Measurements from ENCODE around the gene PROK2.

The PROK2 gene

GRCh38 chr3:71784914-71785531 lies at the start of gene PROK2:
Gene PROK2 (minus strand): TSS chr3:71785148. CDS start chr3:71785052, 96 bp downstream.
- DNase-seq (ENCODE audit: low read depth in 2 of 2), result peak; percentile 20 to 38

GRCh38 chr3:71831599-71831998 lies 46.7 kb upstream of the PROK2 start:
- DNase-seq (ENCODE audit: low read depth in 2 of 2), result no peak

- DNase-seq (ENCODE audit: low read depth in 2 of 2), result no peak
Measured at GRCh38 chr3:71825551-71826283, 40.8 kb upstream of the PROK2 start.

- DNase-seq (ENCODE audit: low read depth in 2 of 2), result no peak
Measured at GRCh38 chr3:71821116-71821515, 36.2 kb upstream of the PROK2 start.

GRCh38 chr3:71817262-71817661 lies 32.3 kb upstream of the PROK2 start:
- no peak for DNase-seq (ENCODE audit: low read depth in 2 of 2)

GRCh38 chr3:71816767-71817156 lies 31.8 kb upstream of the PROK2 start:
- no peak for DNase-seq (ENCODE audit: low read depth in 2 of 2)

- DNase-seq (ENCODE audit: low read depth in 2 of 2), result no peak
Measured at GRCh38 chr3:71815340-71816067, 30.6 kb upstream of the PROK2 start.

GRCh38 chr3:71813704-71814103 lies 28.8 kb upstream of the PROK2 start:
- DNase-seq (ENCODE audit: low read depth in 2 of 2), result no peak

- DNase-seq (ENCODE audit: low read depth in 2 of 2), result no peak
Measured at GRCh38 chr3:71813073-71813472, 28.1 kb upstream of the PROK2 start.

- DNase-seq (ENCODE audit: low read depth in 2 of 2), result no peak
Measured at GRCh38 chr3:71810056-71810455, 25.1 kb upstream of the PROK2 start.

GRCh38 chr3:71809321-71810026 lies 24.5 kb upstream of the PROK2 start:
- no peak for DNase-seq (ENCODE audit: low read depth in 2 of 2)

- DNase-seq (ENCODE audit: low read depth in 2 of 2), result no peak
Measured at GRCh38 chr3:71806736-71807135, 21.8 kb upstream of the PROK2 start.

GRCh38 chr3:71805691-71806090 lies 20.7 kb upstream of the PROK2 start:
- DNase-seq (ENCODE audit: low read depth in 2 of 2), result no peak

GRCh38 chr3:71805199-71805598 lies 20.3 kb upstream of the PROK2 start:
- DNase-seq (ENCODE audit: low read depth in 2 of 2), result no peak

GRCh38 chr3:71803248-71803647 lies 18.3 kb upstream of the PROK2 start:
- no peak for DNase-seq (ENCODE audit: low read depth in 2 of 2)

- no peak for DNase-seq (ENCODE audit: low read depth in 2 of 2)
Measured at GRCh38 chr3:71801986-71802385, 17.0 kb upstream of the PROK2 start.

GRCh38 chr3:71800023-71800422 lies 15.1 kb upstream of the PROK2 start:
- DNase-seq (ENCODE audit: low read depth in 2 of 2), result no peak

- DNase-seq (ENCODE audit: low read depth in 2 of 2), result no peak
Measured at GRCh38 chr3:71797455-71797854, 12.5 kb upstream of the PROK2 start.

- no peak for DNase-seq (ENCODE audit: low read depth in 2 of 2)
Measured at GRCh38 chr3:71796290-71796689, 11.3 kb upstream of the PROK2 start.

- no peak for DNase-seq (ENCODE audit: low read depth in 2 of 2)
Measured at GRCh38 chr3:71791634-71792033, 6.7 kb upstream of the PROK2 start.

GRCh38 chr3:71789922-71790321 lies 5.0 kb upstream of the PROK2 start:
- DNase-seq (ENCODE audit: low read depth in 2 of 2), result no peak

- no peak for DNase-seq (ENCODE audit: low read depth in 2 of 2)
Measured at GRCh38 chr3:71787851-71788405, 3.0 kb upstream of the PROK2 start.

All from stimulated activated CD4-positive, alpha-beta T cell treated with anti-CD3 and anti-CD28 coated beads, Interleukin-1b, Interleukin-23, amount 100 ng/mL, for 4 hours (primary cell).